ENCODE measurements around the gene PRPF8. TPM values are rescaled to one million over a fixed set of nuclear protein-coding genes. Genes with fewer than 3 reads are reported as not detected.

PRPF8 gene
- total RNA-seq, 1 donor from 2014 or later: 72.7 TPM

Other genes with a start within 250 kb of the PRPF8 start
- 104 and 115 TPM in 2 replicates for gene CRK, start 228.6 kb downstream of the PRPF8 start, total RNA-seq
- gene MYO1C, start 192.2 kb downstream of the PRPF8 start, total RNA-seq: 171 and 184 TPM in 2 replicates
- gene INPP5K, start 168.3 kb downstream of the PRPF8 start, total RNA-seq: 49.6 and 72.1 TPM in 2 replicates
- gene PITPNA, start 122.1 kb downstream of the PRPF8 start, total RNA-seq: 15.3 and 21.4 TPM in 2 replicates
- 19.4 and 36.0 TPM in 2 replicates for gene SLC43A2, start 56.0 kb downstream of the PRPF8 start, total RNA-seq
- gene SCARF1, start 39.1 kb downstream of the PRPF8 start, total RNA-seq: 80.7 and 99.4 TPM in 2 replicates
- gene RILP, start 35.0 kb downstream of the PRPF8 start, total RNA-seq: 10.6 and 10.9 TPM in 2 replicates
- 1.4 and 1.5 TPM in 2 replicates for gene TLCD2, start 25.5 kb upstream of the PRPF8 start, total RNA-seq
- gene WDR81, start 39.8 kb upstream of the PRPF8 start, total RNA-seq: 7.8 and 11.4 TPM in 2 replicates
- gene SERPINF2, start 58.0 kb upstream of the PRPF8 start, total RNA-seq: under 0.01 TPM in 1 of 2 replicates, not detected in the other
- gene SERPINF1, start 77.2 kb upstream of the PRPF8 start, total RNA-seq: not detected in 2 replicates
- gene SMYD4, start 145.0 kb upstream of the PRPF8 start, total RNA-seq: 6.8 and 12.1 TPM in 2 replicates
- 26.6 and 31.1 TPM in 2 replicates for gene RPA1, start 145.1 kb upstream of the PRPF8 start, total RNA-seq